H9 (cell line): ENCODE measurements around the gene TMCC3. TPM values are rescaled to one million over a fixed set of nuclear protein-coding genes. Genes with fewer than 3 reads are reported as not detected.

Source experiments
- DNase-seq: peaks from one replicate; pipeline ENCODE4 v3.0.0-alpha.2; 2017
- H2AFZ ChIP-seq: one replicate; pipeline ENCODE4 v1.6.1; 2013; ENCODE audit warnings: mild to moderate bottlenecking, low read length, control low read depth, moderate library complexity
- H2AK5ac ChIP-seq: 2 replicates; pipeline ENCODE4 v1.6.1; 2013; ENCODE audit warnings: low read length, control low read depth, mixed read lengths; ENCODE audit not compliant: insufficient read length
- H2BK120ac ChIP-seq: one replicate; pipeline ENCODE4 v1.6.1; 2013; ENCODE audit warnings: low read depth, mild to moderate bottlenecking, low read length, control low read depth, inconsistent platforms; ENCODE audit not compliant: poor library complexity, severe bottlenecking
- H2BK12ac ChIP-seq: 2 replicates; pipeline ENCODE4 v1.6.1; 2013; ENCODE audit warnings: low read length, control low read depth, mixed read lengths, low read depth; ENCODE audit not compliant: insufficient read length
- H2BK15ac ChIP-seq: 2 replicates; pipeline ENCODE4 v1.6.1; 2013; ENCODE audit warnings: low read depth, low read length, control low read depth
- H2BK20ac ChIP-seq: one replicate; pipeline ENCODE4 v1.6.1; 2013; ENCODE audit warnings: low read depth, mild to moderate bottlenecking, low read length, control low read depth, inconsistent platforms; ENCODE audit not compliant: poor library complexity, severe bottlenecking
- H2BK5ac ChIP-seq: 2 replicates; pipeline ENCODE4 v1.6.1; 2013; ENCODE audit warnings: low read length, control low read depth, mixed read lengths; ENCODE audit not compliant: insufficient read length
- H3K14ac ChIP-seq: 2 replicates; pipeline ENCODE4 v1.6.1; 2013; ENCODE audit warnings: low read length, control low read depth; ENCODE audit not compliant: insufficient read depth
- H3K18ac ChIP-seq: 2 replicates; pipeline ENCODE4 v1.6.1; 2013; ENCODE audit warnings: low read depth, mild to moderate bottlenecking, mixed read lengths, low read length, control low read depth; ENCODE audit not compliant: insufficient read length
- H3K23ac ChIP-seq: 2 replicates; pipeline ENCODE4 v1.6.1; 2013; ENCODE audit warnings: low read length, control low read depth, mixed read lengths, low read depth; ENCODE audit not compliant: insufficient read length
- H3K23me2 ChIP-seq: 2 replicates; pipeline ENCODE4 v1.6.1; 2013; ENCODE audit warnings: low read depth, mild to moderate bottlenecking, mixed read lengths, low read length, control low read depth; ENCODE audit not compliant: insufficient read length, poor library complexity, severe bottlenecking
- H3K27ac ChIP-seq: 2 replicates; pipeline ENCODE4 v1.5.1; 2013; ENCODE audit warnings: low read length, control low read depth, mixed read lengths, low read depth; ENCODE audit not compliant: insufficient read length
- H3K27me3 ChIP-seq: 2 replicates; pipeline ENCODE4 v1.6.1; 2013; ENCODE audit warnings: low read length, control low read depth, inconsistent platforms; ENCODE audit not compliant: insufficient read depth
- H3K4ac ChIP-seq: 2 replicates; pipeline ENCODE4 v1.6.1; 2013; ENCODE audit warnings: low read depth, mild to moderate bottlenecking, control low read depth, inconsistent platforms, low read length, moderate library complexity
- H3K4me1 ChIP-seq: 2 replicates; pipeline ENCODE4 v1.6.1; 2013; ENCODE audit warnings: low read length, control low read depth, inconsistent platforms; ENCODE audit not compliant: insufficient read depth
- H3K4me2 ChIP-seq: 2 replicates; pipeline ENCODE4 v1.6.1; 2013; ENCODE audit warnings: low read length, control low read depth, mixed read lengths; ENCODE audit not compliant: insufficient read length, insufficient read depth
- H3K56ac ChIP-seq: 2 replicates; pipeline ENCODE4 v1.6.1; 2013; ENCODE audit warnings: low read depth, mild to moderate bottlenecking, mixed read lengths, low read length, control low read depth; ENCODE audit not compliant: insufficient read length
- H3K79me1 ChIP-seq: 2 replicates; pipeline ENCODE4 v1.6.1; 2013; ENCODE audit warnings: low read depth, mild to moderate bottlenecking, moderate library complexity, low read length, control low read depth, inconsistent platforms; ENCODE audit not compliant: insufficient read depth, poor library complexity, severe bottlenecking
- H3K79me2 ChIP-seq: 2 replicates; pipeline ENCODE4 v1.6.1; 2013; ENCODE audit warnings: low read length, control low read depth, inconsistent platforms; ENCODE audit not compliant: insufficient read depth
- H3K9ac ChIP-seq: 2 replicates; pipeline ENCODE4 v1.6.1; 2013; ENCODE audit warnings: low read length, control low read depth, mixed read lengths; ENCODE audit not compliant: insufficient read length; ENCODE audit errors: extremely low read depth
- H3K9me3 ChIP-seq: one replicate; pipeline ENCODE4 v1.6.1; 2013; ENCODE audit warnings: low read depth, low read length, inconsistent platforms; ENCODE audit not compliant: control insufficient read depth
- H3T11ph ChIP-seq: one replicate; pipeline ENCODE4 v1.6.1; 2013; ENCODE audit warnings: mild to moderate bottlenecking, low read length, control low read depth, inconsistent platforms
- H4K20me1 ChIP-seq: one replicate; pipeline ENCODE4 v1.6.1; 2013; ENCODE audit not compliant: control insufficient read depth, insufficient read length, insufficient read depth
- H4K5ac ChIP-seq: 2 replicates; pipeline ENCODE4 v1.6.1; 2013; ENCODE audit warnings: low read depth, mild to moderate bottlenecking, mixed read lengths, low read length, control low read depth; ENCODE audit not compliant: insufficient read length
- H4K8ac ChIP-seq: replicated peaks from 2 replicates; pipeline ENCODE4 v1.6.1; 2013; ENCODE audit warnings: low read length, control low read depth, mixed read lengths, low read depth; ENCODE audit not compliant: insufficient read length
- H4K91ac ChIP-seq: 2 replicates; pipeline ENCODE4 v1.6.1; 2013; ENCODE audit warnings: low read depth, mild to moderate bottlenecking, moderate library complexity, mixed read lengths, low read length, control low read depth; ENCODE audit not compliant: insufficient read length
- H3K27ac Mint-ChIP-seq, 3 experiments: 2 replicates in 2 of 3; 3 replicates in 1 of 3; pipeline ENCODE4 v1.8.0; 2020 to 2021; ENCODE audit warnings: mixed read lengths in 3 of 3, mild to moderate bottlenecking in 1 of 3, moderate library complexity in 1 of 3
- H3K27me3 Mint-ChIP-seq: 2 replicates; pipeline ENCODE4 v1.8.0; 2021; ENCODE audit warnings: low read depth, mild to moderate bottlenecking, moderate library complexity, mixed read lengths
- H3K36me3 Mint-ChIP-seq, 3 experiments: 2 replicates in 2 of 3; 3 replicates in 1 of 3; pipeline ENCODE4 v1.8.0; 2020 to 2021; ENCODE audit warnings: low read depth in 3 of 3, mixed read lengths in 3 of 3; ENCODE audit not compliant: insufficient read depth in 1 of 3
- H3K4me1 Mint-ChIP-seq, 2 experiments: 2 replicates each; pipeline ENCODE4 v1.8.0; 2020; ENCODE audit warnings: mixed read lengths in 2 of 2
- H3K4me3 Mint-ChIP-seq, 2 experiments: 2 replicates in 1 of 2; 3 replicates in 1 of 2; pipeline ENCODE4 v1.8.0; 2020 to 2021; ENCODE audit warnings: mild to moderate bottlenecking in 2 of 2, mixed read lengths in 2 of 2, moderate library complexity in 1 of 2
- H3K9me3 Mint-ChIP-seq, 2 experiments: 2 replicates in 1 of 2; 3 replicates in 1 of 2; pipeline ENCODE4 v1.8.0; 2020; ENCODE audit warnings: mild to moderate bottlenecking in 2 of 2, mixed read lengths in 2 of 2, moderate library complexity in 1 of 2
- CTCF ChIP-seq: fragments of 200-600 bp; sonication (generic); conservative IDR thresholded peaks from 3 replicates; pipeline ENCODE4 v1.8.0; 2021; ENCODE audit warnings: antibody characterized with exemption, mild to moderate bottlenecking
- WGBS: extraction: QIAGEN DNeasy Blood & Tissue Kit; methylation state at CpG from one replicate; pipeline ENCODE4 v1.1.7; 2013; ENCODE audit warnings: missing lambda C conversion rate, low lambda C conversion rate, mixed read lengths; ENCODE audit not compliant: insufficient read length; ENCODE audit errors: extremely low coverage; 5-methylcytosine and 5-hydroxymethylcytosine counted together
- total RNA-seq: library from RNA; stranded (reverse); gene quantifications from 2 replicates; pipeline ENCODE4 v1.2.1, GENCODE V29; 2021

TMCC3 gene
- total RNA-seq, 1 experiment from 2014 or later, result 0.87 TPM

GRCh38 chr12:94621662-94622359 lies 28.5 kb downstream of the TMCC3 start:
- H2AFZ ChIP-seq, result no peak overlapping the region
- no peak overlapping the region for H2BK12ac ChIP-seq
- peaks cover 0 to 6% (median 0%) of the 10 kb centered on the region in 3 experiments; a peak in 3 of 7 replicates for H3K36me3 Mint-ChIP-seq
- no peak overlapping the region for H3K4me3 Mint-ChIP-seq
- DNase-seq, result no peak
- no peak overlapping the region for H3K4ac ChIP-seq
- no peaks in the 10 kb centered on the region for H3K23me2 ChIP-seq
- no peak overlapping the region for H3K27ac ChIP-seq
- no peak overlapping the region for H3K9ac ChIP-seq
- H3K27me3 Mint-ChIP-seq, result peaks cover 1% of the 10 kb centered on the region; the same call in 1 of the 2 replicates
- H3T11ph ChIP-seq, result no peak overlapping the region
- H2BK5ac ChIP-seq, result no peak overlapping the region
- no peaks in the 10 kb centered on the region for H4K20me1 ChIP-seq
- no peaks in the 10 kb centered on the region for H3K9me3 ChIP-seq
- no peak overlapping the region for H2BK15ac ChIP-seq
- no peaks in the 10 kb centered on the region for H3K79me2 ChIP-seq
- WGBS, result no CpG with 5 or more reads among the region's 7 CpGs
- H2AK5ac ChIP-seq, result no peak overlapping the region
- no peak overlapping the region for H4K91ac ChIP-seq
- H2BK20ac ChIP-seq, result no peak overlapping the region
- no peaks in the 10 kb centered on the region for H3K4me1 ChIP-seq
- H3K14ac ChIP-seq, result no peak overlapping the region
- H3K4me1 Mint-ChIP-seq, result peaks cover 0 to 3% of the 10 kb centered on the region in 2 experiments; a peak in 2 of 4 replicates
- no peak for TF ChIP-seq CTCF
- H3K56ac ChIP-seq, result no peak overlapping the region
- H3K79me1 ChIP-seq, result no peaks in the 10 kb centered on the region
- no peak overlapping the region for H3K23ac ChIP-seq
- no peak overlapping the region for H4K5ac ChIP-seq
- peaks cover 6 to 7% of the 10 kb centered on the region in 2 experiments; a peak in 3 of 5 replicates for H3K9me3 Mint-ChIP-seq
- no peak overlapping the region for H4K8ac ChIP-seq
- no peak overlapping the region for H3K4me2 ChIP-seq
- no peak overlapping the region for H3K18ac ChIP-seq
- no peak overlapping the region for H3K27ac Mint-ChIP-seq
- H2BK120ac ChIP-seq, result no peak overlapping the region
- no peaks in the 10 kb centered on the region for H3K27me3 ChIP-seq
